RWPE1 (cell line): ENCODE measurements around the gene GAREM1.

ENCODE experiments used
- CTCF ChIA-PET: fragments of 350-600 bp; sonication (Branson Sonifier 250); formaldehyde crosslinking; extraction: SDS; loops from one replicate; lab custom pipeline; 2021; lab: Yijun Ruan, JAX
- POLR2A ChIA-PET: fragments of 400-600 bp; formaldehyde crosslinking; extraction: SDS; loops from one replicate; lab custom pipeline; 2020; ENCODE audit warnings: antibody characterized with exemption; ENCODE audit not compliant: low non-redundant PET; lab: Yijun Ruan, JAX
- DNase-seq: peaks from one replicate; pipeline ENCODE4 v3.0.0; 2012; ENCODE audit warnings: low spot score
- H3K27ac ChIP-seq: fragments of 450-650 bp; 2 replicates; pipeline ENCODE4 v1.5.1; 2017
- TF ChIP-seq, protein P1 (sequence below): fragments of 450-650 bp; conservative IDR thresholded peaks from 2 replicates; pipeline ENCODE4 v1.5.1; 2017; ENCODE audit warnings: low read depth, mild to moderate bottlenecking

GAREM1 gene

DNA sequence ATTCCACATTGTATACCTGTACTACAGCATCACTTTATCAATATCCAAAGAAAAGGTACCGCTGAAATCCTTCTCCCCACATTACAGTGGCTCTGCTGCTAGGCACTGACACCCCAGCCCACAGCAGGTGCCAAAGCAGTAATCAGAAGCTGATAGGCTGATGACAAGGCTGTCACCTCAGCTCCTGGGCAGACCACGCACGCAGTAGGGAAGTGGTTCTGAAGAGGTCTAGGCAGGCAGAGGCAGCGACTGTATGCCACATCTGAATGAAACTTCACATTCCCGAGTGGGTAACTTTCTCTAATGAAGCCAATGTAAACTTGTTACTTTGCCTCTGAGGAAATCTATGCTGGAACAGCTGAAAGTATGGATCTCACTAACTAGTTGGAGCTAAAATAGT lies 167.9 kb downstream of the GAREM1 start:
- TF ChIP-seq, protein P1, sequence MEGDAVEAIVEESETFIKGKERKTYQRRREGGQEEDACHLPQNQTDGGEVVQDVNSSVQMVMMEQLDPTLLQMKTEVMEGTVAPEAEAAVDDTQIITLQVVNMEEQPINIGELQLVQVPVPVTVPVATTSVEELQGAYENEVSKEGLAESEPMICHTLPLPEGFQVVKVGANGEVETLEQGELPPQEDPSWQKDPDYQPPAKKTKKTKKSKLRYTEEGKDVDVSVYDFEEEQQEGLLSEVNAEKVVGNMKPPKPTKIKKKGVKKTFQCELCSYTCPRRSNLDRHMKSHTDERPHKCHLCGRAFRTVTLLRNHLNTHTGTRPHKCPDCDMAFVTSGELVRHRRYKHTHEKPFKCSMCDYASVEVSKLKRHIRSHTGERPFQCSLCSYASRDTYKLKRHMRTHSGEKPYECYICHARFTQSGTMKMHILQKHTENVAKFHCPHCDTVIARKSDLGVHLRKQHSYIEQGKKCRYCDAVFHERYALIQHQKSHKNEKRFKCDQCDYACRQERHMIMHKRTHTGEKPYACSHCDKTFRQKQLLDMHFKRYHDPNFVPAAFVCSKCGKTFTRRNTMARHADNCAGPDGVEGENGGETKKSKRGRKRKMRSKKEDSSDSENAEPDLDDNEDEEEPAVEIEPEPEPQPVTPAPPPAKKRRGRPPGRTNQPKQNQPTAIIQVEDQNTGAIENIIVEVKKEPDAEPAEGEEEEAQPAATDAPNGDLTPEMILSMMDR: no peak
- ChIA-PET POLR2A (no interaction called here), CTCF (interaction anchor here (0.6 kb wide), 1 partner anchor 13 kb away, joined by 5 read pairs; no protein-coding TSS in a partner anchor)
- no peak overlapping the region for H3K27ac ChIP-seq
- DNase-seq: no peak

DNA sequence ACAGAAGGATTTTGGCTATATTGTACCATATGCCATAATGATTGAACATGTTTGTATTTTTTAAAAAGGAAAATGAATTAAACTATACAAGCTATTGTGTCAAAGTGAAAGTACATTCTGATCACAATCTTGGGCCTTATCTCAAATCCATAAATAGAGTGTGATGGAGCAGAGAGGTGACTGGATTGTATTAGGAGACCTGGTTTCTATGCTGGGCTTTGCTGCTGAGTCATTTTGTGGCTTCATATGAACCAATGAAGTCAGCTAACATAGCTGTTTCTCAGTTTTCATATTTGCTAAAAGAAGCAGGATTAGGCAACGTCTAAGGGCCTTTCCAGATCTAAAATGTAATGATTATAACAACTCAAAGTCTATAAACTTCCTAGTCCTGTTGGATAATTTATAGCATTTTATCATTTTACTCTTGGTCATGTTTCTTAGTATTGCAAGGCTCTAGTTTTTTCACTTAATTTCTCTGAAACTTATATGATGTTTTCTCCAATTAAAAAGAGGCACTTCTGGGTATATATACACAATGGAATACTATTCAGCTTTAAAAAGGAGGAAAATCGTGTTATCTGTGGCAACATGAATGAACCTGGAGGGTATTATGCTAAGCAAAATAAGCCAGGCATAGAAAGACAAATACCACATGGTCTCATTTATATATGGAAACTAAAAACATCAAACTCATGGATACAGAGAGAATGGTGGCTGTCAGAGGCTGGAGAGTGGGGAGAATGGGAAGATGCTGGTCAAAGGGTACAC lies 168.5 kb downstream of the GAREM1 start:
- POLR2A ChIA-PET: no interaction called here
- DNase-seq: peak; percentile 19
- H3K27ac ChIP-seq: no peak overlapping the region

DNA sequence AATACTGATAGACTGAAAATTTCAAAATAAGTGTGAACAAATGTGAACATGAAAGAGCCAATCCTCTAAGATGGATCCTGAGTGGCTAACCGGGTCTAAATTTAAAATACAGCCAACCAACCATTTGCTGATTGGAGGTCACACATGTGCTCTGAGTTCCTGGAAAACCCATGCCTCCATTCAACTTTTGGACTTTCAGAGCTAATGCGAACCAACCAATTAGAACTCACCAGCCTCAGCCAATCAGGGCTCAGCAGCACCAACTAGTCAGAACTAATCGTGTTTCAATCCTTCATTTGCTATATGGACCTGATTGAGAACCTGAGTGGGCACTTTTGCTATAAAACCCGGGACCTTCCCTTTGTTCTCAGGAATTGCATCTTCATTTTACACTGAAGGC lies 169.3 kb downstream of the GAREM1 start:
- no peak for DNase-seq
- ChIA-PET POLR2A (no interaction called here), CTCF (no interaction called here)
- no peak overlapping the region for H3K27ac ChIP-seq
- TF ChIP-seq, protein P1: no peak

More for the DNA sequence above, 168.5 kb downstream of the GAREM1 start:
- CTCF ChIA-PET: interaction anchor here (0.6 kb wide), 1 partner anchor 13 kb away, joined by 5 read pairs; no protein-coding TSS in a partner anchor
- TF ChIP-seq, protein P1: no peak

DNA sequence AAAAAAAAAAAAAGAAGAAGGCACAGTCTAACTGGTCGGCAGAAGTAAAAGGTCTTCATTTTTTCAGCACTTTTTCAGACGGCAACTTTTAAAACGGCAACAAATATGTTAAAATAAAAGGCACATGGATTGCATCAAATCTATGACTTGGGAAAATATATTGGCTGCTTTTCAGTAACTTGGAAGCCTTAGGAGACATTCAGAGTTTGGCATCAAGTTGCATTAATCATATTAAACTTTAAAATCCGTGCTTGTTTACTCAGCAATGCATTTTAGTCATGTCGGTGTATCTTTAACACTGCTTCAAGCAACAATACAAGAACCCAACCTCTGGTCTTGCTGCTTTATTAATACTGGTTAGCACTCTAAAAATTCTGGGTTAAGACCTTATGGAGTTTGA lies 169.8 kb downstream of the GAREM1 start:
- CTCF ChIA-PET: no interaction called here
- no peak overlapping the region for H3K27ac ChIP-seq
- POLR2A ChIA-PET: no interaction called here
- no peak for DNase-seq
- TF ChIP-seq, protein P1: no peak

DNA sequence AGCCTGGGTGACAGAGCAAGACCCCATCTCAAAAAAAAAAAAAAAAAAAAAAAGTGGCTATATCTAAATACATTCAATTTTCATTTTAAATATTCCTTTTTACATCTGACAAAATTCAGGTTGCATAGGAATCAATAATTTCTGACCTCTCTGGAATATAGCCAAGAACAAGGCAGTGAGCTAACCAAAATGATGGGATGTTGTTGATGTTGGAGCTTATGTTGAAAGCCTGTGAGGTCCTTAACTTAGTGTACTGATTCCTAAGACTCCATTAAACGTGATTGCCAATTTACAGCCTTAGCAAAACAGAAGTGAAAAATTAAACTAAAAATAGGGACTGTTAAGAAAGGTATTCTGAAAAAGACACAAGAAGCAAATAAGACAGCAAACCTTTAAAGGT lies 171.2 kb downstream of the GAREM1 start:
- CTCF ChIA-PET: no interaction called here

DNA sequence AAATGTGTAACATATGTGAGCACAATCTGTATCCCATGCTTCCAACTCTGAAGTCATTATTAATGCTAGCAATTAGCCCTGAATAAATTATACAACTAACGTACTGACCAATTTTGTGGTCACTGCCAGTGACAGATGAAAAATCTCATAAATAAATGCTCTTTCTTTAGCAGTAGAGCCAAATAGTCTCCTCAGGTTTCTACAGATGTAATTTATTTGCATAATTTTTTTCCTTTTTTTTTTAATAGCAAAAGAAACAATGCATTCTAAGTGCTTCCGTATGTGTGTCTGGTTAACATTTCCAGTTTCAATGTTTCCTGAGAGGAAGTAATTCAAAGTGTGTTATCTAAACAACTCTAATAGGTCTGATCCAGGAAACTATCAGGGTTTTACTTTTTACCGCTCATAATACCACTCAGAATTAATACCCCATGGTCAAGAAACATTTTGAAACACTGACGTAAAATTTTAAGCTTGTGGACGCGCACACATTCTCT lies 172.5 kb downstream of the GAREM1 start:
- TF ChIP-seq, protein P1: no peak
- H3K27ac ChIP-seq: no peak overlapping the region
- POLR2A ChIA-PET: no interaction called here
- CTCF ChIA-PET: no interaction called here
- DNase-seq: no peak

More for the DNA sequence above, 171.2 kb downstream of the GAREM1 start:
- TF ChIP-seq, protein P1: no peak
- no peak overlapping the region for H3K27ac ChIP-seq
- no peak for DNase-seq
- POLR2A ChIA-PET: no interaction called here
